HG03097 (cell line): ENCODE measurements around the gene PRSS12.
A peak's percentile ranks its signal among the peaks of the same experiment; 100 is the strongest.
"Not testable (repeated sequence)": the region's sequence is repeated elsewhere in the genome, so short reads cannot be mapped to it uniquely, and the experiment has no call there.

Experiments used
- ATAC-seq: cut with Tn5 transposase; IDR thresholded peaks from one replicate; pipeline ENCODE4 v1.9.1; 2021; ENCODE audit not compliant: unreplicated experiment, low FRiP score

The PRSS12 gene

DNA sequence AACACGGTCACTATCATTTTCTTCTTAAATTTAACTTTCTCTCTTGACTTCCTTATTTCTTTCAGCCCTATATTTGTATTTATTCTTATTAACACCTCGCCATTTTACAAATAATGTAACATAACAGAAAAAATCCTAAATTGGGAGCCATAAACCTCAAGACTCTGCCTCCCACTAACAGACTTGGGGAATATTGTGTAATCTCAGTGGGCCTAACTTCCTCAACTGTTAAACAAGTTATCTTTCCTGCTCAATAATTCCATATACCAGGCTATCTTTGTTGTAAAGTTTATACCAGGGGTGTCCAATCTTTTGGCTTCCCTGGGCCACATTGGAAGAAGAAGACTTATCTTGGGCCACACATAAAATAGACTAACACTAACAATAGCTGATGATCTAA lies 26.2 kb downstream of the PRSS12 start:
- no peak for ATAC-seq

GRCh38 chr4:118325431-118325830 lies 27.4 kb downstream of the PRSS12 start:
- ATAC-seq, result no peak

DNA sequence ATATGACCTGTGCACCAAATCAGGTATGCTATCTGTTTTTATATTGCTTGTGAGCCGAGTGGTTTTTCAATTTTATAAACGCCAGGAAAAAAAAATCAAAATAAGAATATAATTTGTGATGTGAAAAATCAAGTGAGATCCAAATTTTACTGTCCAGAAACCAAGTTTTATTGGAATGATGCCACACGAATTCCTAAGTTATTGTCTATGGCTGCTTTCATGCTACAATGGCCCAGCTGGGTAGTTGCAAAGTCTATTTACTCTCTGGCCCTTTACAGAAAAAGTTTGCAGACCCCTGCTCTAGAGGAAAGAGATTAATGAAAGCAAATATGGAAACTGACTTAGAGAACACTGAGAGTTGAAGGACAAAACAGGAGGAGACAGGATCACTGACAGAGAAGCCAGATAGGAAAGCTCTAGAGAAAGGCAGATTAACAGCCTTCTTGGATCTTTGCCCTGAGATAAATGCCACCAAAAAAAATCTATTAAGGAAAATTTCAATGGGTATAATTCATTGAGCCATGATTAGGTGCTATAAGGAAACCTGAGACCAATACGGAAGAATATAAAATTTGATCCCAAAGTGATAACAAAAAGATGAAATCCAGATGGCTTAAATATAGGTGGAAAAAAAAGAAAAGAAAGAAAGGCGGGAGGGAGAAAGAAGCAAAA lies 29.8 kb downstream of the PRSS12 start:
- no peak for ATAC-seq

- no peak for ATAC-seq
Observed at GRCh38 chr4:118318931-118319330, 33.9 kb downstream of the PRSS12 start.

GRCh38 chr4:118317691-118318090 lies 35.1 kb downstream of the PRSS12 start:
- no peak for ATAC-seq

DNA sequence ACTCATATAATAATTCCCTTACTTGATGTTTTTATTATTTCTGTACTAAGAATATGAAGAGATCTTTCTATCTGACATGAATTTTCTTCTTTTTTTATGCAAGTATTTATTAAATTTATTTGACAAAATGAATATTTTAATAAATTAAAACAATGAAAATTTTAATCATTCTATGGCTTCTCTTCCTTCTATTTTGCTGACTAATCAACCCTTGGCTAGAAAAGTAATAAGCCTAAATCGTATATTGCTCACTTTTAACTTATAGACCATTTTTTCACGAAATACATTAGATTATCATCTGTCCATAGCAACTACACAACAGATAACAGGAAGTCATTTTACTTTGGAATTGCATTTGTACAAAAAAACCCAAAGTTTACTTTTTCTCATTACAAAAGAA lies 38.6 kb downstream of the PRSS12 start:
- ATAC-seq, result no peak

DNA sequence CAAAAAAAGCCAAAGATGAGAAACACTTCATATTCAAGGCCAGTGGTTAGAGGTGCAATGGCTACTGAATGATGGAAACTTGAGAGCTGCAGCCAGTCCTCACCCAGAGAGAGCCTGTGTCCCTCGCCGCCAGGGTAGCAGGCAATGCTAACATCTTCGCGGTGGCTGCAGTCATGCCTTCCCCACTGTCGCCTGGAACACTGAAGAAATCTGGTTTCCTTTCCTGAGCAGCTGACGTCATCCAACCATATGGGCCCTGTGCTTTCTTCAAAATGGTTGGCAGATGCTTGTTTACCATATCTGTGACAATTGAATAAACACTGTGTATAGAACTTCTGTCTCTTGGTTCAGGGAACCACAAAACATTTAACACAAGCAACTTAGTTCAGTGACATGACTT lies 39.7 kb downstream of the PRSS12 start:
- ATAC-seq, result no peak

DNA sequence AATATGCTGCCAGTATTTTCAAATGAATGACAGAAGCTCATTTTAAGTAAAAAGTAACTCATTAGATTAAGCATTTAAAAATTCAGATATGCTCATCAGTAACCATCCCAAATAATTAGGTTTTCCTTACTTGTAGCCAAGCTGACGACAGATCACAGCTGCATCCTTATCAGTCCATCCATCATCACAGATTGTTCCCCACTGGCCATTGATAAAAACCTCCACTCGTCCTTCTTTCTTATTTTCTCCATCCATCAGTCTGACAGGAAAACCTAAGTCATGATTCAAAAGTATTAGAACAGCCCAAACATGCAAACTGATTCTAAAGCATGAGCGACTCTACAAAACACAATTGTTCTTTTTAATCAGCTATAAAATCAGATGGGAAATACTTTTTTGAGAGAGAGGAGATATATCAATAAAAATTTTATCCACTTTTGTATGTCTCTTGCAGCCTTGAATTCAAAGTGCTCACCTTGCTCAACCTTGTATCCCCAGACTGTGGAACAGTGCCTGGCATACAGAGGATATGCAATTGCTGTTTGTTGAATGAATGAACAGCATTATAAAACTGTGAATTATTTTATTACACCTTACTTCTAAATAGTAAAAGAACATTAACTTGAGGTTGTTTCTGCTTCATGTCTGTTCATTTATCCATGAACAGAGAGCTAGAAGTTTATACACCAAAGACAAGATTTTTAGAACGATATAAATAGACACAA lies 44.3 kb downstream of the PRSS12 start:
- ATAC-seq, result no peak

GRCh38 chr4:118307643-118308042 lies 45.2 kb downstream of the PRSS12 start:
- no peak for ATAC-seq

GRCh38 chr4:118299619-118300018 lies 53.2 kb downstream of the PRSS12 start:
- not testable (repeated sequence) for ATAC-seq

DNA sequence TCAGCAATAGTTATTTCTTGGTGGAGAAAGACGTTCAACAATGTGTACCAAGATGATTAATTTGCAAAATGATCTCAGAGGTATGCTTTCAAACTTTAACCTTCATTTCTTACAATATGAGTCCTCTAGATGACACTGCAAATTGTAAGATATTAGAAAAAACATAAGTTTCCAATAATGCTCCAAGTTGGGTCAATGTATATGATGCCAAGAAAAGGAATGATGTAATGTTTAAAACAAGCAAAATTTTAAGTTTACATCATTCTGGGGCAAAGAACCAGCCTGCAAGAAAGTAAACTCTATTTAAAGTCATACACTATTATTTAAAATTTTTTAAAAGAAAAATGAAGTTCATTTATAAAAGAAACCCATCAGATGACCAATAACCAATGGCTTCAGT lies 56.1 kb downstream of the PRSS12 start:
- no peak for ATAC-seq

- no peak for ATAC-seq
Observed at GRCh38 chr4:118290951-118291350, 61.9 kb downstream of the PRSS12 start.

- ATAC-seq, result no peak
Observed at GRCh38 chr4:118289794-118290193, 63.0 kb downstream of the PRSS12 start.

GRCh38 chr4:118287711-118288451 lies 64.9 kb downstream of the PRSS12 start:
- ATAC-seq, result no peak

GRCh38 chr4:118286685-118287084 lies 66.1 kb downstream of the PRSS12 start:
- no peak for ATAC-seq

- ATAC-seq, result no peak
Observed at GRCh38 chr4:118285931-118286330, 66.9 kb downstream of the PRSS12 start.

DNA sequence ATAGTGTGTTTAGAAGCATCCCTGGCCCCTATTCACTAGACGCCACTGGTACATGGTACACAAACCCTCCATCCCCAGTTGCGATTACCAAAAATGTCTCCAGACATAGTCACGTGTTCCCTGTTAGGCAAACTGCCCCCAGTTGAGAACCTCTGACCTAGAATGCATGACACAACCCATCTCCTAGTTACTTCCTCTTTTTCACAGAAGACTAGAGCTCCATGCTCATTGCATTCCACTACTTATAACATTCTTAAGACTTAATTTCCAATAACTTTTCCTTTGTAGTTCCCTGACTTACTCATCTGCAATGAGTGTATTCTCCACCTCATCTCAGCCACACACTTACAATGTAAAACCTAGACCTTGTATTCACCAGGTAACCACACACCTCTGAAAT lies 68.6 kb downstream of the PRSS12 start:
- ATAC-seq, result peak; percentile 32

DNA sequence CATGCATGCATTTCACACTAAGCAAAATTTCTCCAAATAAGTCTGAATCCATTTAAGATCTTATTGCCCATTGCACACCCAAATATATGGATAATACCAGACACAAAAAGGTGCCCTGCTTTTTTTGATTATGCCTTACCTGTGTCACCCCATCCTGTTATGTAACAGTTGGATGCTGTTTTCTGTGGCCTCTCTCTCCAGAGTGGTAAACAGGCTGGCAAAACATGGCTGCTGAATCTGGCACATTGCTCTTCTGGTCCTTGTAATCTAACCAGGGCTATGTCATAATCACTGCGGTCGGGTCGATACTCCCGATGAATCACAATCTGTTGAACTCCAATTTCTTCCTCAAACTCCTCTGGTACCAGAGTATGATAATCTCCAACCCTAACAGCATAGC lies 70.1 kb downstream of the PRSS12 start:
- no peak for ATAC-seq

DNA sequence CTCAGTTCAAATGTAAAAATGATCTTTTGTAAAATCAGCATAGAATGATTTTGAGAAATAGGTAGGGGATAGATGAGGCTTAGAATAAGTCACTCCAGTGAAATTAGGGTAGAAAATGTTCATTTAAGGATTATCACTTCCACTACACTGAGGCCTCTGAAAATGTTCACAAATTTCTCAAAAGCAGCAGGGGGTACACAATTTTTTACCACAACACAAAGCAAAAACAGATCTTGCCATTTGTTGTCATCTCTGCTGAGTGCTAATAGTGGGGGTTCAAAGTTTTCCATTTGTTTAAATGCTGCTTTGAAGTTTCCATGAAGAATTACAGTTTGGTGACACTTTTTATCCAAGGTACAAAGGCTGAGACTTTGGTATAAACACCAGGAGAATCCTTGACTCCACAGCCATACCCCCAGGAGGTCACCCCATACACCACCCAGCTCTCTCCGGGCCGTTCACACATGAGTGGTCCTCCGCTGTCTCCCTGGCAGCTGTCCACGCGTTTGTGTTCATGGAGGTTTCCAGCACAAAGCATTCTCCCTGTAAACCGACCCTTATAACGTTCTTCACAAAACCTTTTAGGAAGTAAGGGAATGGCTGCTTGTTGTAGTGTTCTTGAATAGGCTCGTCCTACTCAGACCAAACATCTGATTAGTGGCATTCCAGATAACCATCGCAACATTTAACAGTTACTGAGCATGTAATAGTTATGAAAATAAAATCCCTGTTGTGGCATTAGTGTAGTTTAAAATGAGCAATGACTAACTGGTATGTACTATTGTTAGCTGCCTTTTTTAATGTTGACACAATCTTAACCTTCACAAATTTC lies 71.0 kb downstream of the PRSS12 start:
- ATAC-seq, result no peak

GRCh38 chr4:118280501-118281218 lies 72.1 kb downstream of the PRSS12 start:
- peak; percentile 27 for ATAC-seq
